ENCODE data around the gene SIRPA.

The SIRPA gene

DNA sequence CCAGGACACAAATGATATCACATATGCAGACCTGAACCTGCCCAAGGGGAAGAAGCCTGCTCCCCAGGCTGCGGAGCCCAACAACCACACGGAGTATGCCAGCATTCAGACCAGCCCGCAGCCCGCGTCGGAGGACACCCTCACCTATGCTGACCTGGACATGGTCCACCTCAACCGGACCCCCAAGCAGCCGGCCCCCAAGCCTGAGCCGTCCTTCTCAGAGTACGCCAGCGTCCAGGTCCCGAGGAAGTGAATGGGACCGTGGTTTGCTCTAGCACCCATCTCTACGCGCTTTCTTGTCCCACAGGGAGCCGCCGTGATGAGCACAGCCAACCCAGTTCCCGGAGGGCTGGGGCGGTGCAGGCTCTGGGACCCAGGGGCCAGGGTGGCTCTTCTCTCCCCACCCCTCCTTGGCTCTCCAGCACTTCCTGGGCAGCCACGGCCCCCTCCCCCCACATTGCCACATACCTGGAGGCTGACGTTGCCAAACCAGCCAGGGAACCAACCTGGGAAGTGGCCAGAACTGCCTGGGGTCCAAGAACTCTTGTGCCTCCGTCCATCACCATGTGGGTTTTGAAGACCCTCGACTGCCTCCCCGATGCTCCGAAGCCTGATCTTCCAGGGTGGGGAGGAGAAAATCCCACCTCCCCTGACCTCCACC, 42.2 kb downstream of the SIRPA start:
- Histone ChIP-seq H3K27me3 (ENCODE audit: insufficient read depth, low read depth, severe bottlenecking) (no peaks in the 10 kb centered on the region), H3K9me3 (ENCODE audit: severe bottlenecking) (no peaks in the 10 kb centered on the region), H3K36me3 (no peaks in the 10 kb centered on the region), H3K27ac (no peak overlapping the region), H3K4me3 (ENCODE audit: low read depth, low read length) (no peak overlapping the region)
- DNase-seq, result no peak
- TF ChIP-seq, protein P1, sequence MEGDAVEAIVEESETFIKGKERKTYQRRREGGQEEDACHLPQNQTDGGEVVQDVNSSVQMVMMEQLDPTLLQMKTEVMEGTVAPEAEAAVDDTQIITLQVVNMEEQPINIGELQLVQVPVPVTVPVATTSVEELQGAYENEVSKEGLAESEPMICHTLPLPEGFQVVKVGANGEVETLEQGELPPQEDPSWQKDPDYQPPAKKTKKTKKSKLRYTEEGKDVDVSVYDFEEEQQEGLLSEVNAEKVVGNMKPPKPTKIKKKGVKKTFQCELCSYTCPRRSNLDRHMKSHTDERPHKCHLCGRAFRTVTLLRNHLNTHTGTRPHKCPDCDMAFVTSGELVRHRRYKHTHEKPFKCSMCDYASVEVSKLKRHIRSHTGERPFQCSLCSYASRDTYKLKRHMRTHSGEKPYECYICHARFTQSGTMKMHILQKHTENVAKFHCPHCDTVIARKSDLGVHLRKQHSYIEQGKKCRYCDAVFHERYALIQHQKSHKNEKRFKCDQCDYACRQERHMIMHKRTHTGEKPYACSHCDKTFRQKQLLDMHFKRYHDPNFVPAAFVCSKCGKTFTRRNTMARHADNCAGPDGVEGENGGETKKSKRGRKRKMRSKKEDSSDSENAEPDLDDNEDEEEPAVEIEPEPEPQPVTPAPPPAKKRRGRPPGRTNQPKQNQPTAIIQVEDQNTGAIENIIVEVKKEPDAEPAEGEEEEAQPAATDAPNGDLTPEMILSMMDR (IDR thresholded peaks at IDR 0.05; ENCODE audit: low read depth, low read length), result no peak

- no peak overlapping the region for H3K4me3 ChIP-seq (ENCODE audit: low read depth, low read length)
- no peaks in the 10 kb centered on the region for H3K36me3 ChIP-seq
- DNase-seq, result no peak
- TF ChIP-seq, protein P1 (IDR thresholded peaks at IDR 0.05; ENCODE audit: low read depth, low read length), result no peak
- no peaks in the 10 kb centered on the region for H3K9me3 ChIP-seq (ENCODE audit: severe bottlenecking)
- H3K27ac ChIP-seq, result no peak overlapping the region
- no peaks in the 10 kb centered on the region for H3K27me3 ChIP-seq (ENCODE audit: insufficient read depth, low read depth, severe bottlenecking)
These were observed 43.5 kb downstream of the SIRPA start for GRCh38 chr20:1938464-1939269.

GRCh38 chr20:1939270-1939595, 44.0 kb downstream of the SIRPA start:
- no peaks in the 10 kb centered on the region for H3K27me3 ChIP-seq (ENCODE audit: insufficient read depth, low read depth, severe bottlenecking)
- TF ChIP-seq, protein P1 (IDR thresholded peaks at IDR 0.05; ENCODE audit: low read depth, low read length), result no peak
- no peak for DNase-seq
- H3K36me3 ChIP-seq, result no peaks in the 10 kb centered on the region
- H3K9me3 ChIP-seq (ENCODE audit: severe bottlenecking), result no peaks in the 10 kb centered on the region
- H3K27ac ChIP-seq, result no peak overlapping the region
- no peak overlapping the region for H3K4me3 ChIP-seq (ENCODE audit: low read depth, low read length)

DNA sequence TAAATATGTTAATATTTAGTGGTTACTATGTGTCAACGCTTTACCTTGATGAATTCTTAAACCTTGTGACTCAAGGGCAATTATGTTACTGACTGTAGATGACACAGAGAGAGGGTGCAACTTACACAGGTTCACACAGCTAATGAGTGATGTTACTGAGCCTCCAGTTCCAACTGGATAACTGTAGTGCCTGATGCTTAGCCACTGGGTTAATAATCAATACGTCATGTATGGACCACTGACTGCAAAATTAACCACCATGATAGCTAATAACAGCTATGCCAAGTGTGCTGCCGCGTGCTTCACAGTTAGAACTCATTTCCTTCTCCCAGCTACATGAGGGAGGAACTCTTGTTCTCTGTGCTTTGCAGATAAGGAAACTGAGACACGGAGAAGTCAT, 45.4 kb downstream of the SIRPA start:
- H3K27ac ChIP-seq, result no peak overlapping the region

GRCh38 chr20:1941226-1941625, 46.0 kb downstream of the SIRPA start:
- TF ChIP-seq, protein P1 (IDR thresholded peaks at IDR 0.05; ENCODE audit: low read depth, low read length), result no peak
- H3K9me3 ChIP-seq (ENCODE audit: severe bottlenecking), result no peaks in the 10 kb centered on the region

More for the DNA sequence above, 45.4 kb downstream of the SIRPA start:
- Histone ChIP-seq H3K9me3 (ENCODE audit: severe bottlenecking) (no peaks in the 10 kb centered on the region), H3K4me3 (ENCODE audit: low read depth, low read length) (no peak overlapping the region), H3K27me3 (ENCODE audit: insufficient read depth, low read depth, severe bottlenecking) (no peaks in the 10 kb centered on the region), H3K36me3 (no peaks in the 10 kb centered on the region)
- TF ChIP-seq, protein P1 (IDR thresholded peaks at IDR 0.05; ENCODE audit: low read depth, low read length), result no peak
- DNase-seq, result no peak

More at GRCh38 chr20:1941226-1941625, 46.0 kb downstream of the SIRPA start:
- H3K4me3 ChIP-seq (ENCODE audit: low read depth, low read length), result no peak overlapping the region
- no peaks in the 10 kb centered on the region for H3K36me3 ChIP-seq
- DNase-seq, result no peak
- no peak overlapping the region for H3K27ac ChIP-seq
- H3K27me3 ChIP-seq (ENCODE audit: insufficient read depth, low read depth, severe bottlenecking), result no peaks in the 10 kb centered on the region
